Prostate gland (tissue), 2 donors: ENCODE measurements around the gene EEF2KMT. TPM values are rescaled to one million over a fixed set of nuclear protein-coding genes. Genes with fewer than 3 reads are reported as not detected.
"Not testable (repeated sequence)": the region's sequence is repeated elsewhere in the genome, so short reads cannot be mapped to it uniquely, and the experiment has no call there.

Source experiments
- DNase-seq: peaks from one replicate; pipeline ENCODE4 v3.0.0-alpha.2; 2019; ENCODE audit warnings: low spot score
- H3K27ac ChIP-seq, 2 donors: fragments of 200-600 bp; sonication (generic); 2 replicates each; pipeline ENCODE4 v1.5.1; 2017 to 2019
- H3K27me3 ChIP-seq: fragments of 200-600 bp; sonication (generic); replicated peaks from 2 replicates; pipeline ENCODE4 v1.5.1; 2019; ENCODE audit not compliant: insufficient read depth
- H3K36me3 ChIP-seq, 2 donors: fragments of 200-600 bp; sonication (generic); 1 replicate in 1 of 2; 2 replicates in 1 of 2; pipeline versions ENCODE4 v1.5.1 to v1.8.1; 2017 to 2019
- H3K4me1 ChIP-seq: fragments of 200-600 bp; sonication (generic); replicated peaks from 2 replicates; pipeline ENCODE4 v1.5.1; 2019
- H3K4me3 ChIP-seq, 2 donors: fragments of 200-600 bp; sonication (generic); 2 replicates each; pipeline ENCODE4 v1.5.1; 2017 to 2019
- H3K9me3 ChIP-seq: fragments of 200-600 bp; sonication (generic); 2 replicates; pipeline ENCODE4 v1.5.1; 2017
- POLR2A ChIP-seq: fragments of 450-650 bp; IDR thresholded peaks from one replicate; pipeline ENCODE4 v1.6.1; 2016; ENCODE audit warnings: antibody characterized with exemption, mild to moderate bottlenecking
- POLR2AphosphoS5 ChIP-seq: sonication (generic); formaldehyde crosslinking; IDR thresholded peaks from one replicate; pipeline ENCODE4 v1.6.1; 2017; ENCODE audit warnings: antibody characterized with exemption
- WGBS: methylation state at CpG from one replicate; pipeline ENCODE4 v1.1.5; 2018; 5-methylcytosine and 5-hydroxymethylcytosine counted together
- intact Hi-C: fragments of 100-400 bp; cut with DNase I; formaldehyde crosslinking; loops from one replicate; pipeline ENCODE4 v1.14.2; 2022
- total RNA-seq, 2 donors: library from RNA; depleted of rRNA; stranded (reverse); fragments of >200 nt; gene quantifications; one replicate each; pipeline ENCODE4 v1.1.0, GENCODE V29; 2016
- TF ChIP-seq, protein P1 (sequence below), 4 experiments: fragments of 200-600 bp in 2 of 4; fragments of 450-650 bp in 2 of 4; sonication (generic) in 2 of 4; IDR thresholded peaks; 1 replicate in 3 of 4; 2 replicates in 1 of 4; pipeline ENCODE4 v1.5.1; 2016 to 2019; ENCODE audit warnings: antibody characterized with exemption in 4 of 4, mild to moderate bottlenecking in 2 of 4, moderate library complexity in 2 of 4

Gene EEF2KMT
- total RNA-seq, 2 donors from 2014 or later, result 10.1 to 10.8 TPM

DNA sequence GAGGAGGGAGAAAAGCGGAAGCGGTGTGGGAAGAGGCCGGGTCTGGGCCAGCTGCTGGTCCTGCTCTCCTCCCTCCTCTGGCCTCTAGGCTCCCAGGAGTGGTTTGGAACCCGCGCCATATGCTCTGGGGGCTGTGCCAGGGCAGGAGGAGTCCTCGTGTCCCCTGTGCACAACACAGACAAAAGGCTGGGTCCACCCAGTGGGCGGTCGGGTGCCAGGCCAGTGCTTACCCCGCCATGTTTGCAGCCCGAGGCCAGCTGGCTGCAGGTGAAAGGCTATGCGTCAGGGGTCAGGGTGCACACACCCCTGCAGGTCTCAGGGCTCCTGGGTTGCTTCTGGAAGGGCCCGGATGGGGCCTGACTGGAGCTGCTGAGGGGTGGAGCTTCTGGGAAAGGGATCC lies 17.1 kb downstream of the EEF2KMT start:
- DNase-seq, H3K36me3 ChIP-seq, H3K4me1 ChIP-seq, H3K9me3 ChIP-seq, H3K27me3 ChIP-seq, intact Hi-C loops, H3K27ac ChIP-seq, H3K4me3 ChIP-seq: not testable (repeated sequence)
- WGBS, result 93% methylated on average over 6 of the region's 12 CpGs

DNA sequence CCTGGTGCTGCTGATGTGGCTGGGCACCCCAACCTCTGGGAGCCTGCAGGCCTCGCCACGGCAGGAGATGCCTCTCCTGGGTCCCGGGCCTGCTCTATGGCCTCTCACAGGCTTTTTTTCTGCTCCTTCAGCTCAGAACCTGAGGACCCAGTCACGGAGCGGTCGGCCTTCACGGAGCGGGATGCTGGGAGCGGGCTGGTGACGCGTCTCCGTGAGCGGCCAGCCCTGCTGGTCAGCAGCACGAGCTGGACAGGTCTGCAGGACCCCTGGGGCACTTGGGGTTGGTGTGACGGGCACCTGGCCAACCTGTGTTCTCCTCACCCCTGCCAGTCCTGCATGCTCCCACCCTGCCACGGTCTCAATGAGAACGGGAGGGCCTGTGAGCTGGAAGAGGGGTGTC lies 19.0 kb downstream of the EEF2KMT start:
- TF ChIP-seq, protein P1, sequence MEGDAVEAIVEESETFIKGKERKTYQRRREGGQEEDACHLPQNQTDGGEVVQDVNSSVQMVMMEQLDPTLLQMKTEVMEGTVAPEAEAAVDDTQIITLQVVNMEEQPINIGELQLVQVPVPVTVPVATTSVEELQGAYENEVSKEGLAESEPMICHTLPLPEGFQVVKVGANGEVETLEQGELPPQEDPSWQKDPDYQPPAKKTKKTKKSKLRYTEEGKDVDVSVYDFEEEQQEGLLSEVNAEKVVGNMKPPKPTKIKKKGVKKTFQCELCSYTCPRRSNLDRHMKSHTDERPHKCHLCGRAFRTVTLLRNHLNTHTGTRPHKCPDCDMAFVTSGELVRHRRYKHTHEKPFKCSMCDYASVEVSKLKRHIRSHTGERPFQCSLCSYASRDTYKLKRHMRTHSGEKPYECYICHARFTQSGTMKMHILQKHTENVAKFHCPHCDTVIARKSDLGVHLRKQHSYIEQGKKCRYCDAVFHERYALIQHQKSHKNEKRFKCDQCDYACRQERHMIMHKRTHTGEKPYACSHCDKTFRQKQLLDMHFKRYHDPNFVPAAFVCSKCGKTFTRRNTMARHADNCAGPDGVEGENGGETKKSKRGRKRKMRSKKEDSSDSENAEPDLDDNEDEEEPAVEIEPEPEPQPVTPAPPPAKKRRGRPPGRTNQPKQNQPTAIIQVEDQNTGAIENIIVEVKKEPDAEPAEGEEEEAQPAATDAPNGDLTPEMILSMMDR (IDR thresholded peaks at IDR 0.05), result no peak
- no peak for TF ChIP-seq POLR2A
- no peak for TF ChIP-seq POLR2AphosphoS5
- Histone ChIP-seq H3K27me3 (no peaks in the 10 kb centered on the region), H3K27ac (no peak overlapping the region), H3K4me1 (no peaks in the 10 kb centered on the region), H3K9me3 (no peaks in the 10 kb centered on the region), H3K36me3 (no peaks in the 10 kb centered on the region), H3K4me3 (no peak overlapping the region)
- 88% methylated on average over 17 of the region's 17 CpGs for WGBS
- no peak for DNase-seq
- intact Hi-C loops, result no loop called here

DNA sequence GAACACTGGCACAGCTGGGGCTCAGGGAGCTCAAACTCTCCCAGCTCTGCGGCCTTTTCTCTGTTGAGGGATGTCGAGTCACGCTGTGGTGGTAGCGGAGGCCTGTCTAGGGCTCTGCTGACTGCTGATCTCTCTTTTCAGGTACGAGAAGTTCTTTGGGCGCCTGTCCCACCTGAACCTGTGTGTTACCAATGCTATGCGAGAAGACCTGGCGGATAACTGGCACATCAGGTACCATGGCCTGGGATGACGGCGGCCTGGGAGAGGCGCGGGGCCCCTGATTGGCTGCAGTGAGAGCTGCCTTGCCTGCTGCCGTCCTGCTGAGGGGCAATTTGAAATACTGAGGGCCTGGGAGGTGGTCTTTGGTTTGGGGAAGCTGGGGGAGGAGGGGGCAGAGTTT lies 20.3 kb downstream of the EEF2KMT start:
- H3K27me3 ChIP-seq, result no peaks in the 10 kb centered on the region

DNA sequence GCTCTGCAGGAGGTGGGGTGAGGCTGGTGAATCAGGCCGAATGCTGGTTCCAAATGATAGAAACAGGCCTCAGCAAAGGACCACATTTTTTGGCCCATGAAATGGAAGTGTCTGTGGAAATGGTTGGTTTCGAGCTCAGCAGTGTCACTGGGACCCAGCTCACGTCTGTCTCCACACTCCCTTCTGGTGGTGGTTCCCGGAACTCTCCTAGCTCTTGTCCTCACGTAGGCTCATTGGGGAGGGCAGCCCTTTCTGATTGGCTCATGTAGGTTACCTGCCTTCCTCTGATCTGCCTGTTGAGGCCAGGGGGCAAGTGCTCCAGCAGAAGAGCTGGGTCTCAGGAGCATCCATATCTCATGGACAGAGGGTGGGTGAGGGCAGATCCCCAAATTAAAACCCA lies 22.0 kb downstream of the EEF2KMT start:
- WGBS, result 73% methylated on average over 5 of the region's 5 CpGs
- H3K9me3 ChIP-seq, result no peaks in the 10 kb centered on the region
- TF ChIP-seq POLR2A (no peak), POLR2AphosphoS5 (no peak)
- TF ChIP-seq, protein P1 (IDR thresholded peaks at IDR 0.05), result no peak
- H3K27me3 ChIP-seq, result no peaks in the 10 kb centered on the region
- H3K27ac ChIP-seq, result no peak overlapping the region
- intact Hi-C loops, result no loop called here
- H3K36me3 ChIP-seq, result no peaks in the 10 kb centered on the region
- H3K4me3 ChIP-seq, result no peak overlapping the region
- DNase-seq, result no peak
- no peaks in the 10 kb centered on the region for H3K4me1 ChIP-seq

More for the DNA sequence above, 20.3 kb downstream of the EEF2KMT start:
- H3K36me3 ChIP-seq, result no peaks in the 10 kb centered on the region
- H3K4me3 ChIP-seq, result no peak overlapping the region
- TF ChIP-seq POLR2A, result no peak
- TF ChIP-seq POLR2AphosphoS5, result no peak
- TF ChIP-seq, protein P1 (IDR thresholded peaks at IDR 0.05), result no peak
- intact Hi-C loops, result no loop called here
- no peak for DNase-seq
- no peaks in the 10 kb centered on the region for H3K9me3 ChIP-seq
- 96% methylated on average over 12 of the region's 13 CpGs for WGBS
- no peak overlapping the region for H3K27ac ChIP-seq
- H3K4me1 ChIP-seq, result no peaks in the 10 kb centered on the region

DNA sequence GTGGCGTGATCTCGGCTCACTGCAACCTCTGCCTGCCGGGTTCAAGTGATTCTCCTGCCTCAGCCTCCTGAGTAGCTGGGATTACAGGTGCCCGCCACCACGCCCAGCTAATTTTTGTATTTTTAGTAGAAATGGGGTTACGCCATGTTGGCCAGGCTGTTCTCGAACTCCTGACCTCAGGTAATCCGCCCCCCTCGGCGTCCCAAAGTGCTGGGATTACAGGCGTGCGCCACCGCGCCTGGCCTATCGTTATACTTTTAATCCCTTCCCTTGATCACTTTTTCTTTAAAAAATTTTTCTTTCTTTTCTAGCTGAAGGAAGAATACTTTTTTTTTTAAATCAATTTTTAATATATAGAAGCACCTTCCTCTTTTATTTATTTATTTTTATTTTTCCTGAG lies 23.8 kb downstream of the EEF2KMT start:
- H3K4me3 ChIP-seq, H3K27ac ChIP-seq, H3K36me3 ChIP-seq, DNase-seq, intact Hi-C loops, H3K27me3 ChIP-seq, H3K4me1 ChIP-seq, H3K9me3 ChIP-seq: not testable (repeated sequence)
- 91% methylated on average over 15 of the region's 15 CpGs for WGBS

DNA sequence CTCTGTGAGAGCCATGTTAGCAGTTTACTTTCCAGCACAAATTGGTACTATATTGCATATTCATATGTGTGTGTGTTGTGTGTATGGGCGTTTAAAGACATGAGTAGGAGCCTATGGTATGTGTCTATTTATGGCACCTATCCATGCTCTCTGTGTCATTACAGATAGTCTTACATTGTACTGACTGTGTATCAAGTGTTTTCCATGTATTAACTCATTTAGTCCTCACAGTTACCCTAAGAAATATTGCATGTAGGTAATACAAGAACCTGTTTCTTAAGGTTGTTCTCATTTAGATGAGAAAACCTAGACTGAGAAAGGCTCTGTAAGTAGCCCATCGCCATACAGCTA lies 24.3 kb downstream of the EEF2KMT start:
- 82% methylated on average over 2 of the region's 2 CpGs for WGBS
- intact Hi-C loops, result no loop called here
- Histone ChIP-seq H3K4me1 (no peaks in the 10 kb centered on the region), H3K27ac (no peak overlapping the region), H3K27me3 (no peaks in the 10 kb centered on the region), H3K4me3 (no peak overlapping the region), H3K9me3 (no peaks in the 10 kb centered on the region), H3K36me3 (no peaks in the 10 kb centered on the region)
- TF ChIP-seq POLR2AphosphoS5 (no peak), POLR2A (no peak)
- TF ChIP-seq, protein P1 (IDR thresholded peaks at IDR 0.05), result no peak
- no peak for DNase-seq
